ENCODE measurements around the gene WFDC12.

DNA sequence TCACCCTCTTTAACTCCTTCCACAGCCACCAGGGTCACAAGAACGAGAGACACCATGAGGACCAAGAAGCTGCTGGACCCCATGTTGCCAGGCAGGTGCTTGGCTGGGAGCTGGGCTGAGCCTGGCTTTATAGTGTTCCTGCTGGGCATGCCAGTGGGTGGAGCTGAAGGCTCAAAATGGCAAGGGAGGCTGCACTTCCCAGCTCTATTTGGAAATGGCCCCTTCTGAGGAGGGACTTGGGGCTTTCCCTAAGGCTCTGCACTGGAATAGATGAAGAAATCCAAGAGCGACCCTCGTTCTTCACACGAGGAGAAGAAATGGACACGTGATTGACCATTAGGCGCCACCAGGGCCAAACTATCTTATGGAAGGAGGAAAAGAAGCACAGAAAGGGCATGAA, at the start of gene WFDC12:
- TF ChIP-seq, protein P1, sequence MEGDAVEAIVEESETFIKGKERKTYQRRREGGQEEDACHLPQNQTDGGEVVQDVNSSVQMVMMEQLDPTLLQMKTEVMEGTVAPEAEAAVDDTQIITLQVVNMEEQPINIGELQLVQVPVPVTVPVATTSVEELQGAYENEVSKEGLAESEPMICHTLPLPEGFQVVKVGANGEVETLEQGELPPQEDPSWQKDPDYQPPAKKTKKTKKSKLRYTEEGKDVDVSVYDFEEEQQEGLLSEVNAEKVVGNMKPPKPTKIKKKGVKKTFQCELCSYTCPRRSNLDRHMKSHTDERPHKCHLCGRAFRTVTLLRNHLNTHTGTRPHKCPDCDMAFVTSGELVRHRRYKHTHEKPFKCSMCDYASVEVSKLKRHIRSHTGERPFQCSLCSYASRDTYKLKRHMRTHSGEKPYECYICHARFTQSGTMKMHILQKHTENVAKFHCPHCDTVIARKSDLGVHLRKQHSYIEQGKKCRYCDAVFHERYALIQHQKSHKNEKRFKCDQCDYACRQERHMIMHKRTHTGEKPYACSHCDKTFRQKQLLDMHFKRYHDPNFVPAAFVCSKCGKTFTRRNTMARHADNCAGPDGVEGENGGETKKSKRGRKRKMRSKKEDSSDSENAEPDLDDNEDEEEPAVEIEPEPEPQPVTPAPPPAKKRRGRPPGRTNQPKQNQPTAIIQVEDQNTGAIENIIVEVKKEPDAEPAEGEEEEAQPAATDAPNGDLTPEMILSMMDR (conservative IDR thresholded peaks at IDR 0.05; ENCODE audit: low read depth, low read length) = no peak
- no peak for TF ChIP-seq EZH2 (IDR thresholded peaks at IDR 0.05; ENCODE audit: low read length, unreplicated experiment)
